ENCODE measurements around the gene PPIP5K2.
"Not testable (repeated sequence)": the region's sequence is repeated elsewhere in the genome, so short reads cannot be mapped to it uniquely, and the experiment has no call there.

PPIP5K2 gene

GRCh38 chr5:103133231-103133630, 13.1 kb downstream of the PPIP5K2 start:
- no peak overlapping the region for H3K4me3 ChIP-seq (ENCODE audit: low read depth, low read length)
- TF ChIP-seq CTCF (IDR thresholded peaks at IDR 0.05; ENCODE audit: control insufficient read depth, extremely low read depth, insufficient read depth), result no peak
- no peak for DNase-seq (ENCODE audit: low read depth)

- H3K4me3 ChIP-seq (ENCODE audit: low read depth, low read length), result no peak overlapping the region
- no peak for DNase-seq (ENCODE audit: low read depth)
- no peak for TF ChIP-seq CTCF (IDR thresholded peaks at IDR 0.05; ENCODE audit: control insufficient read depth, extremely low read depth, insufficient read depth)
Measured at GRCh38 chr5:103135461-103135860, 15.4 kb downstream of the PPIP5K2 start.

- no peak overlapping the region for H3K4me3 ChIP-seq (ENCODE audit: low read depth, low read length)
- no peak for DNase-seq (ENCODE audit: low read depth)
- TF ChIP-seq CTCF (IDR thresholded peaks at IDR 0.05; ENCODE audit: control insufficient read depth, extremely low read depth, insufficient read depth), result no peak
Measured at GRCh38 chr5:103138202-103138690, 18.1 kb downstream of the PPIP5K2 start.

GRCh38 chr5:103139264-103139865, 19.3 kb downstream of the PPIP5K2 start:
- no peak overlapping the region for H3K4me3 ChIP-seq (ENCODE audit: low read depth, low read length)
- DNase-seq (ENCODE audit: low read depth), result peak; percentile 34
- peak; percentile 96 for TF ChIP-seq CTCF (IDR thresholded peaks at IDR 0.05; ENCODE audit: control insufficient read depth, extremely low read depth, insufficient read depth)

- H3K4me3 ChIP-seq (ENCODE audit: low read depth, low read length); DNase-seq (ENCODE audit: low read depth): not testable (repeated sequence)
Measured at GRCh38 chr5:103142132-103142531, 22.0 kb downstream of the PPIP5K2 start.

GRCh38 chr5:103145196-103145595, 25.1 kb downstream of the PPIP5K2 start:
- no peak overlapping the region for H3K4me3 ChIP-seq (ENCODE audit: low read depth, low read length)
- TF ChIP-seq CTCF (IDR thresholded peaks at IDR 0.05; ENCODE audit: control insufficient read depth, extremely low read depth, insufficient read depth), result no peak
- no peak for DNase-seq (ENCODE audit: low read depth)

- TF ChIP-seq CTCF (IDR thresholded peaks at IDR 0.05; ENCODE audit: control insufficient read depth, extremely low read depth, insufficient read depth), result no peak
- H3K4me3 ChIP-seq (ENCODE audit: low read depth, low read length), result no peak overlapping the region
- DNase-seq (ENCODE audit: low read depth), result no peak
Measured at GRCh38 chr5:103148213-103148612, 28.1 kb downstream of the PPIP5K2 start.
